ENCODE data around the gene C1QTNF1.

DNA sequence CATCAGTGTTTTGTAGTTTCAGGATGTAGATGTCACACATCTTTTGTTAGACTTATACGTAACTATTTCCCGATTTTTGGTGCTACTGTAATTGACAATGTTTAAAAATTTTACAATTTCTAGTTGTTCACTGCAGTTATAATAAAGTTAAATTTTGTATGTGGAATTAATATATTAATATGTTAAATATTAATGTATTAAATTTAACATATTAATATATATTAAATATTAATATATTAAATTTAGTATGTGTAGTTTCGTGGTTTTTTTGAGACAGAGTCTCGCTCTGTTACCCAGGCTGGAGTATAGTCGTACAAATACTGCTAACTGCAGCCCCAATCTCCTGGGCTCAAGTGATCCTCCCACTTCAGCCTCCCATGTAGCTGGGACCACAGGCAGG lies 38.6 kb upstream of the C1QTNF1 start:
- TF ChIP-seq, protein P1, sequence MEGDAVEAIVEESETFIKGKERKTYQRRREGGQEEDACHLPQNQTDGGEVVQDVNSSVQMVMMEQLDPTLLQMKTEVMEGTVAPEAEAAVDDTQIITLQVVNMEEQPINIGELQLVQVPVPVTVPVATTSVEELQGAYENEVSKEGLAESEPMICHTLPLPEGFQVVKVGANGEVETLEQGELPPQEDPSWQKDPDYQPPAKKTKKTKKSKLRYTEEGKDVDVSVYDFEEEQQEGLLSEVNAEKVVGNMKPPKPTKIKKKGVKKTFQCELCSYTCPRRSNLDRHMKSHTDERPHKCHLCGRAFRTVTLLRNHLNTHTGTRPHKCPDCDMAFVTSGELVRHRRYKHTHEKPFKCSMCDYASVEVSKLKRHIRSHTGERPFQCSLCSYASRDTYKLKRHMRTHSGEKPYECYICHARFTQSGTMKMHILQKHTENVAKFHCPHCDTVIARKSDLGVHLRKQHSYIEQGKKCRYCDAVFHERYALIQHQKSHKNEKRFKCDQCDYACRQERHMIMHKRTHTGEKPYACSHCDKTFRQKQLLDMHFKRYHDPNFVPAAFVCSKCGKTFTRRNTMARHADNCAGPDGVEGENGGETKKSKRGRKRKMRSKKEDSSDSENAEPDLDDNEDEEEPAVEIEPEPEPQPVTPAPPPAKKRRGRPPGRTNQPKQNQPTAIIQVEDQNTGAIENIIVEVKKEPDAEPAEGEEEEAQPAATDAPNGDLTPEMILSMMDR (IDR thresholded peaks at IDR 0.05) = no peak
- no peak for TF ChIP-seq POLR2A (IDR thresholded peaks at IDR 0.05)

Measured in Peyer's patch (tissue), 4 donors.